GM19438 (cell line): Measurements from ENCODE around the gene MACROD2.
A peak's percentile ranks its signal among the peaks of the same experiment; 100 is the strongest.

ENCODE experiments used
- ATAC-seq: cut with Tn5 transposase; IDR thresholded peaks from one replicate; pipeline ENCODE4 v1.9.1; 2021; ENCODE audit warnings: low read depth; ENCODE audit not compliant: unreplicated experiment

Gene MACROD2

DNA sequence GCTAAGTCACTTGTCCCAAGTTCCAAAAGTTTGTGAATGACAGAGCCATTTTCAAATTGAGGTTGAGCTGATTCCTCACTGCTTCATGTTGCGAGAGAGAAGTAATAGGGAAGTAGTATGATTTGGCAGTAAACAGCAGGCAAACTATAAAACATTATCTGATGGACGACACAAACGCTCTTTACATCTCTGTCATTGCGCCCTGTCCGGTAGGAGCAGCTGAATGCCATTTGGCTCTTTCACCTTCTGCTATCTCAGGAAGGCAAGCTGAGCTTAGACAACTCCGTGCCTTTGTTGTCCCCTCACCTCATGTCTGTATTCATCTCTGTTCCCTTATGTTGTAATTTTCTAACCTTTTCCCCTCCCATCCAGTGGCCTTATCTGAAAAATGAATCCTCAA, 782.8 kb downstream of the MACROD2 start:
- ATAC-seq = no peak

DNA sequence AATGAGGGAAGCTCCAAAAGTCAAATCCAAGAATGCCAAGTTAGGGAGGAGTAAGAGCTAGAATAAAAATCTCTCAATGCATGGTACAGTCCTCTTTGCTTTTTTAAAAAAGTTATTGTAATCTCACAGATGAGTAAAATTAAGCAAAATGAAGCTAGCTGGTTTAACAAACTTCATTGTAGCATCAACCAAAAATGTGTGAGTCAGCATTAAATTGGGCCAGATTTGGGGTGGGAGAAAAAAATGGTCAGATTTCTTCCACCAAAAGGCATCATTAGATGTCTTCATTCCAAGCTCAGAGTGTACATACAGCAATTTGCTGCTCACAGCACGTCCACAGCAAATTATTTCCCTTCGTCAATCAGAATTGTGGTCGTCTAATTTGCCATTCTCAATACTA, 783.6 kb downstream of the MACROD2 start:
- no peak for ATAC-seq

DNA sequence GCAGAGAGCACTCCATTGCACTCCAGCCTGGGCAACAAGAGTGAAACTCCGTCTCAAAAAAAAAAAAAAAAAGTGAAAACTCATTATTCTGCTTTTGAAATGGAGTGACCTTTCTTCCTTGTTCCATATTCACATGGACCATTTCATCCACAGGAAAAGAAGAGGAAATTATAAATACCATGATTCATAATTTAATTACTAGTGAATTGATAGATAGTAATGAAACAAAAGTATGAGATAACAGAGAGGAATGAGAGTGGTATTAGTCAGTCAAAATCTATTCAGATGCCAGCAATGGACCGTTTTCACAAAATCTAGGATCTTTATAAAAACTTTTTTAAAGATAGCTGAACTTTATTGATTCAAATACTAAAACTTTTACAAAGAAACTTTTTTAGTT, 785.2 kb downstream of the MACROD2 start:
- no peak for ATAC-seq

DNA sequence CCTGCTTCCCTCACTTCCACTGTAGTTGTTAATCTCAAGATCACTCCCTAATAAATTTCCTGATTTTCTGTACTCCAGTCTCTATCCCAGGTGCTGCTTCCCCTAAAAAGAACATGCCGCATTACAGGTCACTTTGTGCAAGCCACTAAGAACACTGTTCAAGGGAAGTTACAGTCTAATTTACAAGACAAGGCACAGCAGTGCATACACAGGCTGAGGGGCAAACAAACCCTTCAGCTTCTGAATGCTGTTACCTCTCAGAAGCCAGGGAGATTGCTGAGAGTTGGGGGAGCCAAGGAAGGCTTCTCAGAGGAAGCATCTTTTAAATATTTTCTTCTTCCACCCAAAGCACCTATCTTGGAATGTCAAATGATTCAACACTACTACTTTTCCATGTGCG, 787.4 kb downstream of the MACROD2 start:
- ATAC-seq = no peak

DNA sequence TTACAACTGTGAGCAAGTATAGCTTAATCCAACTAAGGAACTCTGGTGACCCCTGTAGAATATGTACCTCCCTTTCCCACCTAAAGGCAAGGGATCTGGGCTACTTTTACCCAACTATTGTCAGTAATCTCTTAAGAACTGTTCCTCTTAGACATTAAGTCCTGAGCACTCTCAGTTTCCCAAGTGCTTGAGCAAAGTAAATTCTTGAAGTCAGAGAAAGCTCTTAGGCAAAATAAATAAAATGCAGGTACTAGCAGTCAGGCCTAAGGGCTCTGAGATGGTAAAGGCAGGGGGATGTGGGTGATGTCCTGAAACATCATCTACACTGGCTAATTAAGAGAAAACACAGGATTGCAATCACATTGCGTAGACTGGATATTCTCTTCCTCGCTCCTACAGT, 788.5 kb downstream of the MACROD2 start:
- no peak for ATAC-seq

DNA sequence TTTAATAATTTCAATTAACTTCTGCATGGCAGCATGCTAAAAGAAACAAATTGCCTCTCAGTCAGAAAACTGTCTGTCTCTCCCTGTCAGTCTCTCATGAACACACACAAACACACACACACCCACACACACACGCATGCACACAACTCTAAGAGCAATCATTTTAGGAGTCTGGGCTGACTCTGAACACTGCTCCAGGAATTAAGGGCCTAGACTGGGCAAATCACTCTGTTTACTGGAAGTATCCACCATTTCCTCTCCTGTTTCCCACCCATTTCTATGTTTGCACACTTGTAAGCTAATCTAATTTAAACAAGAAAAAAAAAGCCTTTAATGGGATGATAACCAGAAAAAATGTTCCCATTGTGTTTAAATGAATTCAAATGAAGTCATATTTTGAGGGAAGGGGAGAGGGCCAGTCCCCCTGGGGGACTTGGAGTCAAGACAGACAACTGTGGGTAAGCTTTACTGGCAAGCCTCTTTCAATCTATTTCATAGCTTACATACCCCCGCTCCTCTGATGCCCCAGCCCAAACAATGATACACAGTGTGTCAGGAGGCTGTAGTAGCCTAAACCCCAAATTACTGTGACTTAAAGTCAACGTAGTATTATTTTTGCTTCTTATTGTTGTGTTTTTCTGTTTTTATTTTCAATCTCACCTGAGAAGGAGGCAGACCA, 789.9 kb downstream of the MACROD2 start:
- ATAC-seq = no peak

DNA sequence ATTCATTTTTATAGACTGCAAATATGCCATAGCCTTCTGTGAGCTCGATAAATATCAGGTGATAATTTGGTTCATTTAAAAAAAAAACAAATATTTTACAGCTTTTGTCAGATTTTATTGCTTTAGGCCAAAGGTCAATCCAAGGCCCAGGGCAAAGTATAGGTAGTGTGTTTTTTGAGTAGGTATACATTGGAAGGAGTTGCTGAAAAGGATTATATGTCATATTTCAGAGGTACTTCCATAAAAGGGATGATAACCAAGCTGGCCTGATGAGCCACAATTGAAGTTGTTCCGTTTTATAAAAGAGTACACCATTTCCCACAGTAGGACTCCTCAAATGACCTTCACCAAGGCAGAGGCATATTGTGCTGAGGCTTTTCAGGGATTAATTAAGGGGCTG, 794.9 kb downstream of the MACROD2 start:
- no peak for ATAC-seq

DNA sequence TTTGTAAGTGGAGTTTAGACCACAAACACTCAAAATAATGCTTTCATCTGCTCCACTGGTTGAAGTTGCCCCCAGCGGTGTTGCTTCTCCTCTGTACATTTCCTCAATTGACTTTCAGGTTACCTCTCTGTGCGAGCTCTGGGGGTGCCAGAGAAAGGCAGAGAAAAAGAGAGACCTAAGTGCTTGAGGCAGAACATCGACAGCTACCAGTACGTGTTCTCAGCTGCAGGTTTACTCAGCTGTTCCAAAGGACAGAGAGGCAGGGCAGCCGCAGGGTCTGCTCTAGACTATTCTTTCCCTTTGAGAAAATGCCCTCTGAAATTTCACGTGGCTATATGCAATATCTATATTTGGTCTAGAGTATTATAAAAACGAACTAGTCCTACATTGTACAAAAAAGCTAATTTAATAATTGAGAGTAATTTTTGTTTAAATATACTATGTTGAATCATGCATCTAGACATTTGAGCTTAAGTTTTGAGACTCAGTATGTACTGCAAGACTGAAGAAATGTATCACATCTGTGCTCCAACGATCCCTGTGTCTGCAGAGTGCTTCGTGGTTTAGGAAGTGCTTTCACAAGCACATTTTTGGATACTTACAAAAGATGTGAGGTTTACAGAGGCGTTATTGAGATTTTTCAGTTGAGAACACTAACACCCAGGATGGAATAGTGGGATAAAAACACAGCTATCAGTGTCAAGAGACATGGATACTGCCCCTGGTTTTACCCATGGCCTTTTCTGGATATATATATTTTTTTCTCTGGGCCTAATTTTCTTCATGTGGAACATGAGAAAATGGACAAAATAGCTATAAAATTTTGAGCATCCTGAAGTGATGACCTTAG, 795.7 kb downstream of the MACROD2 start:
- ATAC-seq = no peak

DNA sequence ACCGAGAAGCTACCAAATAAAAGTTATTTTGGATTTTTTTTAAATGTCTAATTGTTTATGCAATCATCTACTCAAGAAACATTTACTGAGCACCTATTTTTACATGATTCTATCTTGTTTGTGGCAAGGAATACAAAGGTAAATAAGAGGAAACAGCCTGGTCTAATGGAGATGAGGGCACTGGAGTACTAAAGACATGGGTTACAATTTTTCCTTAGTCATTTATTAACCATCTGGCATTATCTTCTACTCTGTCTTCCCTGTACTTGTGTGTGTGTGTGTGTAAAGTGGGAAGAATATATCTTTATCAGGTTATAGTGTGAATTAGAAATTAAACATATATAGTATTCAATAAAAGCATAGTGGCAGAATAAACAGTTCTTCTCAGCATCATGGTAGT, 797.6 kb downstream of the MACROD2 start:
- ATAC-seq = no peak

DNA sequence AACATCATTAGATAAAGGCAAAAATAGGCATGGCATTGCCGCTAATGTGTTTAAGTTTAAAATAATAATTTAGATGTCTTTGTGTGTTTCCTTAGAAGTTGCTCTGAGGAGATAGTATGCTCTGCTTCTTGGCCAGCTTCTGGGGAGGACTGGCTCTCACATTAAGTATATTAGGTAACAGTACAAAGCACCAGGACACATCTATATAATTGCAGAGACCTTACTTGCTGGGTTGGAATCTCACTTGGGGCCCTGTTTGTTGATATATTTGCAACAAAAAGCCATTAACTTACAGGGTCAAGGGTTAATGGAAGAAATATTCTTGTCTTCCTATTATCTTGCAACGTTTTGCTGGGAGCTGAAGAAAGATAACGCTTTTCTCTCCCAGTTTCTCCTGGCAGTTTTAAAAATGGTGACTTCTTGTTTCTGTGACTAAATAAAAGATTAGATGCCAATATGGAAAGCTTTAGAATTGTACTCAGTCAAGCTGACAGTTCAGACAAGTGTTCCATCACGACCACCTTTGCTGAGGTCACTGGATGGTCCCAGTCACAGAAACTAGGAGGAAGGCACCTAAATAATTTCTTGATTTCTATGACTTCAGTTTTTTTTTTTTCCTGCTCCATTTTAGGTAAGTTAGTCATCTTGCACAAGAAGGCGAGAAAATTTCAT, 804.4 kb downstream of the MACROD2 start:
- ATAC-seq = no peak

DNA sequence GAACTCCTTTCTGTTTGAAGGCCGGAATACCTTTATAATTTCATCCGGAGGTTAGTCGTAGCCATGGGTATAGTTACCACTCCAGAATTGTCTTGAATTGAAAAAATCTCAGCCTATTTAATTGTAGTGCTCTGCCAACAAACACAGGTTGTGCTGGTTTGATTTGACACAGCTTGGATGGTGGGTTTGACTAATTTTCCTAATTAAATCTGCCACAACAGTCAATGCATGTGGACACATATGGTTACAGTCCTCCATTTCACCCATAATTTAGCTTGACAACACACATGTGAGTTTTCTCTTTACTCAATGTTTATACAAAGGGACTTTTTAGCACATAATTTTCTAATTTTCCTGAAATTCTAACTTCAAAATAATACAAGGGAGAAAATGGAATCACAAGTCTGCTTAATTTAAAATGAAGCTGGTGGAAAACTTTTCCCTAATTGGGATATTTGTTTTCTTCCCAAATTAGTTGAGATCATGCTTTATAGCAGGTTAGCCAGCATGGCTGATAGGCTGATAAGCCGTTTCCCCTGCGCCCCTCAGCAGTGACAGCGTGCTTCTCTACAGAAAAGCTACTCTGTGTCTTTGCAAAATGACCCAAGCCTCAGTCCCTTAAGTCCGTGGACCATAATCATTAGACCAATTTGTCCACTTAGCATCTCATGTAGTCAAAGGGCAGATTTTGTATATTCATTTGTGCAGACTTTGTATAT, 805.5 kb downstream of the MACROD2 start:
- no peak for ATAC-seq

DNA sequence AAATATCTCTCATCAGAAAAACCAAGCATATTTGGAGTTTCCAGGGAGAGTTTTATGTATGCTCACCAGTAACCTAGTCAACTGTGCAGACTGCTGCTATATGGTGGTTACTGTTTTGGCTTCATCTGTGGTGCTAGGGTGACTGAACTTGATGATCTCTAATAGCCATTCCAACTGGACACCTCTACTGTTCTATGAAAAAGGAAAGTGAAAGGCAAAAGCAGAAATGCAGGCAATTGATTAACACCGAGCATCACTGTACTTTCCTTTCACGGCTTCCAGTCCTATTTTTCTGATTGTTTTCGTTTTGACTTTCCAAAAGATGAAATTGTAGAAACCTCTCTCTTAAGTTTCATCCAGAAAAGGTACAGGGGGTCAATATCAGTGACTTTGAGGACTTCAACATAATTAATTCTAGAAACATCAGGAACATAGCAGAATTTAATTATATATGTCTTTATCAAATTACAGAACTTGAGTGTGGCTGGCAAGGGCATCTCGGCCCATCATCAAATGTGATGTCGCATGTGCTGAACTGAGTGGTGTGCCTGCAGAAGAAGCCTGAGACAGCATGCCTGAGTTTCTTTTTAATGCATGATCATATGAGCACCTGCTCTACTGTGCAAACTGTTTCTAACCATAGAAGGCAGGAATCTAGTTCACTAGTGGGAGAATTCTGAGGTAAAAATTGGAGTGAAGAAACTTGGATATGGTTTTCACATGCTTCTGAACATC, 806.4 kb downstream of the MACROD2 start:
- ATAC-seq = peak; percentile 62

DNA sequence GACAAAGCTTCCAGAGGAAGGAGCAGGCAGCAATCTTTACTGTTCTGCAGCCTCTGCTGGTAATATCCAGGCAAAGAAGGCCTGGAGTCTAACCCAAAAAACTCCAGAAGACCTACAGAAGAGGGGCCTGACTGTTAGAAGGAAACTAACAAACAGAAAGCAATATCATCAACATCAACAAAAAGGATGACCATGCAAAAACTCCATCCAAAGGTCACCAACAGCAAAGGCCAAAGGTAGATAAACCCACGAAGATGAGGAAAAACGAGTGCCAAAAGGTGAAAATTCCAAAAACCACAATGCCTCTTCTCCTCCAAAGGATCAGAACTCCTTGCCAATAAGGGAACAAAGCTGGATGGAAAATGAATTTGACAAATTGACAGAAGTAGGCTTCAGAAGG, 811.9 kb downstream of the MACROD2 start:
- ATAC-seq = no peak

DNA sequence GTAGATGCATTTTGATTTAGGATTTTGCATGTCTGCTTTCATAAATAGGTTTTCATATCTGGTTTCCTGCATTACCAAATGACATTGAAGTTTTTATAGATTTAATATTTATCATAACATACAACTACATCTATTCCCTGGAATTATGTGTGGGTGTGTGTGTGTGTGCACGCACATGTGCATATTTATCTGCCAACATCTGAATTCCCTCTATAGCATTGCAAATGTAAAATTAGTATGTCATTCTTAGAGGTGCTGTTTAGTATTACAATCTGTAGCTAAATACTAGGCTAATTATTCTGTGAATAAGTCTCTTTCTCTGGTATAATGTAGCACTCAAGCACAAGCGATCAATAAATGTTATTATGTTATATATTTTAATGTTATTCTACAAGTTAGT, 820.0 kb downstream of the MACROD2 start:
- ATAC-seq = no peak

DNA sequence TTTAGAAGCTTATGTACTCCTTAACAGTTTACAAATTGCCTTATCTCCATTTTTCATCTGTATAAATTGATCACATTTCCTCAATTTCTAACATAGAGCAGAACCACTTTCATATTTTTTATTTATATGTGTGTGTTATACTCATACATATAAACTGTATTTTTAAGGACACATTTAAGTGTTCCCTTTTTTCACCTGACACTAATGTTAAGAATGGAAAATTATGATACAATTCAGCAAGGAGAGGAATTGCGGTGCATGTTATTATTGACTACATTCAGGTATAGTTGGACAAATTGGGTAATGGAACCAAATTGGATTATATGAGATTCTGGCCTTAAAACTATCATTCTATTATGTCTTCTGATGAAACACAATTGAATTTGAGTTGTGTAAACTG, 821.2 kb downstream of the MACROD2 start:
- no peak for ATAC-seq

DNA sequence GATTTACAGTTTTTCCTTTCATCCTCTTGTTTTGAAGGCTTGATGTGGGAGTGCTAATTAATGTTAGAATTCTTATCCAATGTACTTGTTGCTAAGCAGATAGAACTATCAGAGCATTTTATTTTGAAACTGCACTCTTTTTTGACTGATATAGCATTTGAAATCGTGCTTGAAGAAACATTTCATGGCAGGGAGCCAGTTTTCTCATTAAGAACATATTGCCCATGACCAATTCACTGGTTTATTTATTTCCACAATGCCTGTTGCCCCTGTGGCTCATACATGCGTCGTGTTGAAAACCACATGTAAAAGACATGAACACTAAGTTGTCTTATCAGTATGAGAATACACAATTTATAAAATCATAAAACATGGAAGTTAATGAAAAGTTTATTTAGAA, 821.8 kb downstream of the MACROD2 start:
- ATAC-seq = no peak

DNA sequence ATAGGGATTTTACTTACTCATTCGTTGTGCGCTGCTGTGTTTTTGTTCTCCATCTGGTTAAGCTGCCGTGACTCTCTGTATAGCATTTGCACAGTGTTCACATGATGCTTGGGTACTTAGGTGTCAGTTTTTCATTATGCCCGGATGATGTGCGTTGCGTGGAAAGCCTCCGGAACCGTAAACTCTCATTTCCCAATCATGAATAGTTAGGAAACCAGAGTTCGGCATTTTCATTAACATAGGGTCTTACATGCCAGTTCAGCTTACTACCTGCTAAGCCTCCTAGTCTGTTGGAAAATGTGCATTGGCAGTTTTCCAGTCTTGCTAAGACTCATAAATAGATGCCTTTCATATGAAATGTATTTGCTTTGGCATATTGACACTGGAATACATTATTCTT, 825.5 kb downstream of the MACROD2 start:
- no peak for ATAC-seq

DNA sequence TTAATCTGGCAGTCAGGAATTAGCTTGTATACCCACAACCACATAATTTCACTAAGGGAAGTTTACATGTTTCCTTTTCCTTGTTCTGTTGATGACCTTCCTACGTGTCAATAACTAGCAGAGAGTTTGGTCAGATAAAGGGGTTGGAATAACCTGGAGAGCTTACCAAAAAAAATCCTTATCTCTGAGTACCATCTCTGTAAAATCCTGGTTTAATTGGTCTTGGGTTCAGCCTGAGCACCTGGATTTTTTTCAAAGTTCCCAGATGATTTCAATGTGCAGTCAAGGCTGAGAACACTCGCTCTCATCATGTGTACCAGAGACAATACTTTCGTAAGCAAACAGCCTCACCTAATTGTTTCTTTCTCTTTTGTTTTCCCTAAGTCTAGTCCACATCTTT, 825.9 kb downstream of the MACROD2 start:
- no peak for ATAC-seq

DNA sequence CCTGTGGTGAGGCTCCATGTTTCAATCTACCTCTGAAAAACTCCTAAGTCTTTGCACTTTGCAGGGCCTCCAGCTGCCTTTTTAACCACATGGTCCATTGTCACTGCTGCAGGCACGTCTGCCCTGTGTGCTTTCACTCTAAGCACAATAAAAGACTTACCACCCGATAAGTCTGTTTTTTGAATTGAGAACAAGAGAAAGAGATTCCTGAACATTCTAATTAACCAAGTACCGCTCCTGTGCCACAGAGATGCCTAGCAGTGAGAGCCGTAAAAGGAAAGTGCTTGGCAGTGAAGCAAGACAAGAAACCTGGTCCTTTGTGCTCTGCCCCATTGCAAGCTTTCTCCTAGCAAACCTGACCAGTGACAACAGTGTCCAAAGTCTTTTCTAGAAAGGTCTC, 829.7 kb downstream of the MACROD2 start:
- no peak for ATAC-seq

DNA sequence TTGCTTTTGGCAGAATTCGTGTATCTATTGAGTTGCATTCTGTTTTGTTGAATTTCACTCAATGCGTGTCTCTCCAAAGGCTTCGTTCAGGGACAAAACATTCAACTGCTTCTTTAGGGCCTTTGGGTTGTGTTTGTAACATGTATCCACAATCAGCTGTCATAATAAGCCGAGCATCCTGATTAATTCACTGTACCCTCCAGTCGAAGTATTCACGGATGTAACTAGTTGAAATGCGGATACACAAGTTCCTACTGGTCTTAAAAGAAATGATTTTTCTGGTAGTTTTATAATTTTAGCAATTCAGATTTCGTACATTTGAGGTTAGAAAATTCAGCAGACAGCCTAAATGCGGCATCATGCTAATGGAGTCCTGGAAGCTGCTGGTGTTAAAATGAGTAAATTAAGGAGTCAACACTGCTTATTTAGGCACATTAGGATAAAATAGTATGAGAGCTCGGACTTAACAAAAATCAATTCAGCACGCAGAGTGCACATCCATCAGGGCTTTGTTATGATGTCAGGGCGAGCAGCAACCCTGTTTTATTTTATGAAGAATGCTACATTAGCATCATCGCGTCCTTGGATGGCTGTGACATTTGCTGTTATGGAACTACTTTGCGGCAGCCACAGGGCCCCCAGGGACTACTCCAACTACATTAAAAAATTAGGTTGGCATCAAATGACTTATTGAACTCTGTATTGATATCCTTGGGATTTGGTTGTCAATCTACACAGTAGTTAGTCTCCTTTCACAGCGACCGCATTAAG, 831.4 kb downstream of the MACROD2 start:
- ATAC-seq = no peak
